H1 (cell line): ENCODE data around the gene ERCC1. TPM values are rescaled to one million over a fixed set of nuclear protein-coding genes. Genes with fewer than 3 reads are reported as not detected.

Experiments
- CTCF ChIA-PET: fragments of 300-600 bp; sonication (Branson Sonifier 250); formaldehyde crosslinking; loops from one replicate; lab custom pipeline; 2021; ENCODE audit not compliant: partially characterized antibody; lab: Charles Lee
- POLR2A ChIA-PET: fragments of 300-600 bp; sonication (Branson Sonifier 250); formaldehyde crosslinking; loops from one replicate; lab custom pipeline; 2021; ENCODE audit warnings: inconsistent platforms; ENCODE audit not compliant: partially characterized antibody; lab: Charles Lee
- DNase-seq, 2 experiments: peaks; one replicate each; pipeline versions ENCODE4 v3.0.0 to v3.0.0-alpha.2; 2010 to 2022; ENCODE audit warnings: low spot score in 2 of 2, low read depth in 1 of 2, mixed read lengths in 1 of 2
- FAIRE-seq: peaks from 2 replicates; lab custom pipeline; 2011; peaks lifted over from hg19 to GRCh38; lab: Jason Lieb, UNC
- H2AFZ ChIP-seq: 2 replicates; pipeline ENCODE4 v1.8.1; 2012; ENCODE audit warnings: low read length, inconsistent platforms
- H2AK5ac ChIP-seq: 2 replicates; pipeline ENCODE4 v1.6.1; 2013; ENCODE audit warnings: low read depth, low read length
- H2BK120ac ChIP-seq: replicated peaks from 2 replicates; pipeline ENCODE3; 2013; ENCODE audit warnings: low read depth, low read length, inconsistent platforms
- H2BK12ac ChIP-seq: 2 replicates; pipeline ENCODE4 v1.6.1; 2013; ENCODE audit warnings: low read depth, low read length
- H2BK15ac ChIP-seq: 2 replicates; pipeline ENCODE4 v1.6.1; 2013; ENCODE audit warnings: low read length
- H2BK20ac ChIP-seq: 2 replicates; pipeline ENCODE4 v1.6.1; 2013; ENCODE audit warnings: low read length
- H2BK5ac ChIP-seq: 2 replicates; pipeline ENCODE4 v1.6.1; 2013; ENCODE audit warnings: low read depth, low read length
- H3K14ac ChIP-seq: 2 replicates; pipeline ENCODE4 v1.6.1; 2013; ENCODE audit warnings: inconsistent platforms; ENCODE audit not compliant: insufficient read length
- H3K18ac ChIP-seq: 2 replicates; pipeline ENCODE4 v1.6.1; 2013; ENCODE audit warnings: low read length; ENCODE audit errors: extremely low read depth
- H3K23ac ChIP-seq: 2 replicates; pipeline ENCODE4 v1.6.1; 2013; ENCODE audit warnings: inconsistent platforms; ENCODE audit not compliant: insufficient read length
- H3K23me2 ChIP-seq: 2 replicates; pipeline ENCODE4 v1.6.1; 2013; ENCODE audit warnings: low read depth, low read length
- H3K27ac ChIP-seq: 2 replicates; pipeline ENCODE4 v1.6.1; 2011; ENCODE audit warnings: low read depth, low read length, inconsistent platforms
- H3K27me3 ChIP-seq, 4 experiments: replicated peaks in 1 of 4; 1 replicate in 1 of 4; 2 replicates in 3 of 4; pipeline versions ENCODE4 v1.6.1 to v1.8.1; 2011 to 2013; ENCODE audit warnings: low read length in 3 of 4, mild to moderate bottlenecking in 3 of 4, inconsistent platforms in 2 of 4, mixed read lengths in 2 of 4, moderate library complexity in 1 of 4; ENCODE audit not compliant: control insufficient read depth in 3 of 4, insufficient read depth in 3 of 4; ENCODE audit errors: extremely low read depth in 1 of 4
- H3K36me3 ChIP-seq, 4 experiments: 2 replicates each; pipeline versions ENCODE4 v1.6.1 to v1.8.1; 2011 to 2013; ENCODE audit warnings: mild to moderate bottlenecking in 4 of 4, low read length in 3 of 4, moderate library complexity in 2 of 4, control low read depth in 1 of 4, inconsistent platforms in 1 of 4; ENCODE audit not compliant: insufficient read depth in 4 of 4, control insufficient read depth in 2 of 4
- H3K4ac ChIP-seq: replicated peaks from 2 replicates; pipeline ENCODE3; 2013; ENCODE audit warnings: low read length, low read depth, mixed read lengths, inconsistent platforms; ENCODE audit not compliant: insufficient read length
- H3K4me1 ChIP-seq, 4 experiments: replicated peaks in 1 of 4; 1 replicate in 1 of 4; 2 replicates in 3 of 4; pipeline versions ENCODE4 v1.6.1 to v1.8.1; 2011 to 2013; ENCODE audit warnings: low read length in 3 of 4, inconsistent platforms in 2 of 4, mixed read lengths in 1 of 4; ENCODE audit not compliant: insufficient read depth in 4 of 4, control insufficient read depth in 3 of 4
- H3K4me2 ChIP-seq, 2 experiments: 2 replicates each; pipeline versions ENCODE4 v1.6.1 to v1.8.1; 2011 to 2013; ENCODE audit warnings: low read depth in 2 of 2, low read length in 2 of 2, control low read depth in 1 of 2, inconsistent platforms in 1 of 2, mild to moderate bottlenecking in 1 of 2; ENCODE audit not compliant: insufficient read depth in 1 of 2
- H3K4me3 ChIP-seq, 4 experiments: fragments of 200-600, 300-600 bp in 1 of 4; sonication (generic), shearing (Covaris generic), sonication (Bioruptor Twin) in 1 of 4; 2 replicates each; pipeline versions ENCODE4 v1.5.1 to v1.8.1; 2011 to 2016; ENCODE audit warnings: low read length in 4 of 4, low read depth in 3 of 4, control low read depth in 2 of 4, inconsistent platforms in 2 of 4, mild to moderate bottlenecking in 2 of 4, mixed read lengths in 1 of 4, moderate library complexity in 1 of 4; ENCODE audit not compliant: insufficient read depth in 2 of 4; ENCODE audit errors: extremely low read depth in 1 of 4
- H3K56ac ChIP-seq: replicated peaks from 2 replicates; pipeline ENCODE3; 2013; ENCODE audit warnings: low read depth, mild to moderate bottlenecking, mixed read lengths, low read length, inconsistent platforms; ENCODE audit not compliant: insufficient read length
- H3K79me1 ChIP-seq: 2 replicates; pipeline ENCODE4 v1.6.1; 2013; ENCODE audit warnings: low read depth, low read length, control low read depth
- H3K79me2 ChIP-seq, 2 experiments: 2 replicates each; pipeline versions ENCODE4 v1.6.1 to v1.8.1; 2012 to 2013; ENCODE audit warnings: low read length in 2 of 2, mild to moderate bottlenecking in 2 of 2, inconsistent platforms in 1 of 2; ENCODE audit not compliant: insufficient read depth in 2 of 2, control insufficient read depth in 1 of 2
- H3K9ac ChIP-seq, 4 experiments: replicated peaks in 1 of 4; 1 replicate in 1 of 4; 2 replicates in 3 of 4; pipeline versions ENCODE4 v1.6.1 to v1.8.1; 2011 to 2013; ENCODE audit warnings: low read depth in 3 of 4, low read length in 3 of 4, control low read depth in 2 of 4, mild to moderate bottlenecking in 2 of 4, moderate library complexity in 2 of 4, inconsistent platforms in 1 of 4; ENCODE audit errors: extremely low read depth in 1 of 4
- H3K9me3 ChIP-seq, 2 experiments: 2 replicates each; pipeline versions ENCODE4 v1.6.1 to v1.8.1; 2012 to 2013; ENCODE audit warnings: mild to moderate bottlenecking in 2 of 2, moderate library complexity in 2 of 2, control low read depth in 1 of 2, inconsistent platforms in 1 of 2, low read depth in 1 of 2, low read length in 1 of 2, mixed read lengths in 1 of 2; ENCODE audit not compliant: insufficient read depth in 2 of 2
- H4K20me1 ChIP-seq, 2 experiments: replicated peaks in 1 of 2; 2 replicates each; pipeline versions ENCODE3 to v1.8.1; 2011 to 2013; ENCODE audit warnings: inconsistent platforms in 2 of 2, low read length in 2 of 2, mild to moderate bottlenecking in 1 of 2; ENCODE audit not compliant: insufficient read depth in 2 of 2, control insufficient read depth in 1 of 2
- H4K5ac ChIP-seq: 2 replicates; pipeline ENCODE4 v1.6.1; 2013; ENCODE audit warnings: low read length, low read depth, mixed read lengths, inconsistent platforms; ENCODE audit not compliant: insufficient read length
- H4K8ac ChIP-seq: 2 replicates; pipeline ENCODE4 v1.8.0; 2013; ENCODE audit warnings: mild to moderate bottlenecking, moderate library complexity, low read length, inconsistent platforms; ENCODE audit not compliant: insufficient read depth; ENCODE audit errors: extremely low read depth
- H4K91ac ChIP-seq: replicated peaks from 2 replicates; pipeline ENCODE3; 2013; ENCODE audit warnings: low read length, mixed read lengths, inconsistent platforms; ENCODE audit not compliant: insufficient read length
- GABPA ChIP-seq: IDR thresholded peaks from 2 replicates; pipeline ENCODE4 v1.6.1; 2011; ENCODE audit warnings: mild to moderate bottlenecking, low read length, moderate library complexity, borderline replicate concordance; ENCODE audit not compliant: insufficient read depth
- KDM1A ChIP-seq: fragments of 200-600, 300-600 bp; sonication (generic); IDR thresholded peaks from 2 replicates; pipeline ENCODE4 v1.7.1; 2016; ENCODE audit warnings: mild to moderate bottlenecking, low read length, borderline replicate concordance
- SAP30 ChIP-seq: fragments of 300-600 bp; sonication (generic); IDR thresholded peaks from 2 replicates; pipeline ENCODE4 v1.7.1; 2012; ENCODE audit warnings: low read length, moderate library complexity, mild to moderate bottlenecking, inconsistent platforms; ENCODE audit not compliant: insufficient read depth, insufficient replicate concordance
- WGBS, 2 experiments: shearing (Covaris generic) in 1 of 2; methylation state at CpG; one replicate each; pipeline versions ENCODE4 v1.1.6 to v1.1.7; 2013 to 2015; ENCODE audit warnings: low lambda C conversion rate in 2 of 2, mixed read lengths in 2 of 2, inconsistent platforms in 1 of 2, low coverage in 1 of 2, missing lambda C conversion rate in 1 of 2; ENCODE audit not compliant: insufficient replicate concordance in 2 of 2, insufficient coverage in 1 of 2, insufficient read length in 1 of 2; ENCODE audit errors: extremely low coverage in 1 of 2, missing lambda C conversion rate in 1 of 2; 5-methylcytosine and 5-hydroxymethylcytosine counted together
- polyA plus RNA-seq, 7 experiments: library from polyadenylated mRNA; depleted of rRNA in 3 of 7; stranded (reverse) in 5 of 7; unstranded in 2 of 7; fragments of >200 nt in 5 of 7; fragments of 200-250 nt in 2 of 7; gene quantifications; 1 replicate in 5 of 7; 2 replicates in 1 of 7; 4 replicates in 1 of 7; pipeline versions ENCODE4 v1.2.1 to v1.2.3, GENCODE V29; 2011 to 2013; ENCODE audit warnings: missing spikeins in 2 of 7, mixed read lengths in 2 of 7
- total RNA-seq: library from RNA; stranded (reverse); fragmentation: NEBNext Ultra II Directional; extraction: Animal tissue kit (Norgen Biotek cat#: 25700); gene quantifications from 2 replicates; pipeline ENCODE4 v1.2.1, GENCODE V29; 2021
- TF ChIP-seq, protein P1 (sequence below): IDR thresholded peaks from 2 replicates; pipeline ENCODE4 v1.6.1; 2012; ENCODE audit warnings: low read length, inconsistent platforms

The ERCC1 gene
- total and polyA plus RNA-seq, 2 of the 8 experiments (the other 6 are each of a cell fraction or from before 2014, with no cell fraction given): 44.7 to 94.2 TPM

DNA sequence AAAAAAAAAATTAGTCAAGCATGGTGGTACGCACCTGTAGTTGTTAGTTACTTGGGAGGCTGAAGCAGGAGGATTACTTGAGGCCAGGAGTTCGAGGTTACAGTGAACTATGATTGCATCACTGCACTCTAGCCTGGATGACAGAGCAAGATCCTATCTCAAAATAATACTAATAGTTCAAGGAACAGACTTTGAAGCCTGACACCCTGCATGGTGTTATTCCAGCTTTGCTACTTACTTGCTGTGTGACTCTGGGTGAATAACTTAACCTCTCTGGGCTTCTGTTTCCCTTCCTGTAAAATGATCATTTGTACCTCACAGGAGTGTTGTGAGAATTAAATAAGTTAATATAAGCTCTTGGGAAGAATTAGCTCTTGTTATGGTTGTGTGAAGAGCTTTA, 40.6 kb upstream of the ERCC1 start:
- no peak overlapping the region for H4K8ac ChIP-seq
- CTCF ChIA-PET: interaction anchor here (1.0 to 32.9 kb wide), 6 partner anchors 11 to 31 kb away, joined by 3 to 760 read pairs (median 18); partner anchors contain the start of gene ERCC1
- no peak overlapping the region for H3K4me2 ChIP-seq
- H3K4ac ChIP-seq: no peak overlapping the region
- no peak overlapping the region for H3K56ac ChIP-seq
- no peaks in the 10 kb centered on the region for H3K9me3 ChIP-seq
- H3K4me1 ChIP-seq: peaks cover 0 to 12% (median 2%) of the 10 kb centered on the region in 4 experiments; a peak in 5 of 7 replicates
- no peak overlapping the region; the same call in 1 of the 2 replicates for H2BK12ac ChIP-seq
- H3K79me2 ChIP-seq: no peaks in the 10 kb centered on the region
- no peak for FAIRE-seq
- no peak overlapping the region for H3K14ac ChIP-seq
- no peak overlapping the region for H3K23ac ChIP-seq
- no peak overlapping the region for H3K18ac ChIP-seq
- H4K91ac ChIP-seq: no peak overlapping the region
- H2BK120ac ChIP-seq: no peak overlapping the region
- H3K23me2 ChIP-seq: peaks cover 15% of the 10 kb centered on the region; the same call in 1 of the 2 replicates
- H2BK15ac ChIP-seq: no peak overlapping the region
- TF ChIP-seq, protein P1, sequence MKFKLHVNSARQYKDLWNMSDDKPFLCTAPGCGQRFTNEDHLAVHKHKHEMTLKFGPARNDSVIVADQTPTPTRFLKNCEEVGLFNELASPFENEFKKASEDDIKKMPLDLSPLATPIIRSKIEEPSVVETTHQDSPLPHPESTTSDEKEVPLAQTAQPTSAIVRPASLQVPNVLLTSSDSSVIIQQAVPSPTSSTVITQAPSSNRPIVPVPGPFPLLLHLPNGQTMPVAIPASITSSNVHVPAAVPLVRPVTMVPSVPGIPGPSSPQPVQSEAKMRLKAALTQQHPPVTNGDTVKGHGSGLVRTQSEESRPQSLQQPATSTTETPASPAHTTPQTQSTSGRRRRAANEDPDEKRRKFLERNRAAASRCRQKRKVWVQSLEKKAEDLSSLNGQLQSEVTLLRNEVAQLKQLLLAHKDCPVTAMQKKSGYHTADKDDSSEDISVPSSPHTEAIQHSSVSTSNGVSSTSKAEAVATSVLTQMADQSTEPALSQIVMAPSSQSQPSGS: no peak
- TF ChIP-seq GABPA (no peak), KDM1A (peak; percentile 58; the same call in 1 of the 2 replicates), SAP30 (no peak)
- TF ChIP-seq, all 59 proteins: peak for 1
- DNase-seq: no peak
- Histone ChIP-seq H2AK5ac (no peak overlapping the region), H2BK20ac (no peak overlapping the region), H3K9ac (no peak overlapping the region), H3K79me1 (no peaks in the 10 kb centered on the region; the same call in 1 of the 2 replicates), H4K5ac (no peak overlapping the region), H2AFZ (no peak overlapping the region), H3K36me3 (no peaks in the 10 kb centered on the region), H3K27me3 (peaks cover 0 to 6% (median 2%) of the 10 kb centered on the region in 4 experiments; a peak in 3 of 7 replicates), H3K4me3 (no peak overlapping the region), H4K20me1 (peaks cover 0 to 3% of the 10 kb centered on the region in 2 experiments), H3K27ac (no peak overlapping the region), H2BK5ac (no peak overlapping the region)
- POLR2A ChIA-PET: interaction anchor here (0.6 kb wide), 2 partner anchors 8 to 20 kb away, joined by 3 to 4 read pairs; no protein-coding TSS in a partner anchor
- 83% methylated on average over 1 of the region's 2 CpGs; no CpG with 5 or more reads in 1 of the 2 experiments for whole genome bisulfite sequencing, 2 experiments
